Measurements from ENCODE around the gene CNST. TPM values are rescaled to one million over a fixed set of nuclear protein-coding genes. Genes with fewer than 3 reads are reported as not detected.
A peak's percentile ranks its signal among the peaks of the same experiment; 100 is the strongest.

Gene CNST
- total and polyA plus RNA-seq, 2 of the 13 experiments (the other 11 are each of a cell fraction or from before 2014, with no cell fraction given): 6.3 to 12.4 TPM

- TF ChIP-seq CBX2 (IDR thresholded peaks at IDR 0.05; ENCODE audit: low read depth, low read length): no peak
- no peak for TF ChIP-seq CBX2 (CRISPR knock-in tag; IDR thresholded peaks at IDR 0.05; ENCODE audit: low read depth)
- TF ChIP-seq RFX3 (CRISPR knock-in tag; IDR thresholded peaks at IDR 0.05): no peak
- TF ChIP-seq HDAC2 (CRISPR knock-in tag; IDR thresholded peaks at IDR 0.05): peak; percentile 54; the same call in 1 of the 2 replicates
- no peak for TF ChIP-seq EZH2 (conservative IDR thresholded peaks at IDR 0.05; ENCODE audit: low read depth, low read length)
- peak; percentile 17; the same call in 1 of the 2 replicates for TF ChIP-seq HNF4G (IDR thresholded peaks at IDR 0.05; ENCODE audit: borderline replicate concordance, low read depth, low read length)
- TF ChIP-seq HNF4G (CRISPR knock-in tag; IDR thresholded peaks at IDR 0.05; ENCODE audit: borderline replicate concordance, low read depth): no peak
- TF ChIP-seq, protein P1, sequence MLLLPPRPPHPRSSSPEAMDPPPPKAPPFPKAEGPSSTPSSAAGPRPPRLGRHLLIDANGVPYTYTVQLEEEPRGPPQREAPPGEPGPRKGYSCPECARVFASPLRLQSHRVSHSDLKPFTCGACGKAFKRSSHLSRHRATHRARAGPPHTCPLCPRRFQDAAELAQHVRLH (CRISPR knock-in tag; IDR thresholded peaks at IDR 0.05; ENCODE audit: borderline replicate concordance, low read depth): peak; percentile 57; the same call in 1 of the 2 replicates
- TF ChIP-seq, protein P2, sequence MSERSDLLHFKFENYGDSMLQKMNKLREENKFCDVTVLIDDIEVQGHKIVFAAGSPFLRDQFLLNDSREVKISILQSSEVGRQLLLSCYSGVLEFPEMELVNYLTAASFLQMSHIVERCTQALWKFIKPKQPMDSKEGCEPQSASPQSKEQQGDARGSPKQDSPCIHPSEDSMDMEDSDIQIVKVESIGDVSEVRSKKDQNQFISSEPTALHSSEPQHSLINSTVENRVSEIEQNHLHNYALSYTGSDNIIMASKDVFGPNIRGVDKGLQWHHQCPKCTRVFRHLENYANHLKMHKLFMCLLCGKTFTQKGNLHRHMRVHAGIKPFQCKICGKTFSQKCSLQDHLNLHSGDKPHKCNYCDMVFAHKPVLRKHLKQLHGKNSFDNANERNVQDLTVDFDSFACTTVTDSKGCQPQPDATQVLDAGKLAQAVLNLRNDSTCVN (CRISPR knock-in tag; IDR thresholded peaks at IDR 0.05; ENCODE audit: borderline replicate concordance): no peak
- no peak for TF ChIP-seq ATF7-NPFF (CRISPR knock-in tag; IDR thresholded peaks at IDR 0.05; ENCODE audit: low read depth)
- no peak for TF ChIP-seq RAD21 (CRISPR knock-in tag; IDR thresholded peaks at IDR 0.05)
- no peak for TF ChIP-seq SOX13 (IDR thresholded peaks at IDR 0.05)
- TF ChIP-seq SOX13 (CRISPR knock-in tag; conservative IDR thresholded peaks at IDR 0.05 in 1 of 2, IDR thresholded peaks at IDR 0.05 in 1 of 2): 0 out of 4 replicates have a peak, but pooled peaks of 1 of the 2 experiments have one; percentile 15
- TF ChIP-seq REL (CRISPR knock-in tag; conservative IDR thresholded peaks at IDR 0.05): no peak
- no peak for TF ChIP-seq GLMP (CRISPR knock-in tag; IDR thresholded peaks at IDR 0.05; ENCODE audit: borderline replicate concordance)
- no peak for TF ChIP-seq ZNF792 (CRISPR knock-in tag; IDR thresholded peaks at IDR 0.05)
- TF ChIP-seq GATAD2A (CRISPR knock-in tag; IDR thresholded peaks at IDR 0.05): peak; percentile 50
- no peak for TF ChIP-seq RARG (CRISPR knock-in tag; IDR thresholded peaks at IDR 0.05; ENCODE audit: low read depth)
- TF ChIP-seq, protein P3, sequence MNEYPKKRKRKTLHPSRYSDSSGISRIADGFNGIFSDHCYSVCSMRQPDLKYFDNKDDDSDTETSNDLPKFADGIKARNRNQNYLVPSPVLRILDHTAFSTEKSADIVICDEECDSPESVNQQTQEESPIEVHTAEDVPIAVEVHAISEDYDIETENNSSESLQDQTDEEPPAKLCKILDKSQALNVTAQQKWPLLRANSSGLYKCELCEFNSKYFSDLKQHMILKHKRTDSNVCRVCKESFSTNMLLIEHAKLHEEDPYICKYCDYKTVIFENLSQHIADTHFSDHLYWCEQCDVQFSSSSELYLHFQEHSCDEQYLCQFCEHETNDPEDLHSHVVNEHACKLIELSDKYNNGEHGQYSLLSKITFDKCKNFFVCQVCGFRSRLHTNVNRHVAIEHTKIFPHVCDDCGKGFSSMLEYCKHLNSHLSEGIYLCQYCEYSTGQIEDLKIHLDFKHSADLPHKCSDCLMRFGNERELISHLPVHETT (CRISPR knock-in tag; conservative IDR thresholded peaks at IDR 0.05): no peak
- TF ChIP-seq KDM4B (CRISPR knock-in tag; IDR thresholded peaks at IDR 0.05): no peak
- TF ChIP-seq ZBTB21 (CRISPR knock-in tag; IDR thresholded peaks at IDR 0.05): no peak
- TF ChIP-seq, protein P4, sequence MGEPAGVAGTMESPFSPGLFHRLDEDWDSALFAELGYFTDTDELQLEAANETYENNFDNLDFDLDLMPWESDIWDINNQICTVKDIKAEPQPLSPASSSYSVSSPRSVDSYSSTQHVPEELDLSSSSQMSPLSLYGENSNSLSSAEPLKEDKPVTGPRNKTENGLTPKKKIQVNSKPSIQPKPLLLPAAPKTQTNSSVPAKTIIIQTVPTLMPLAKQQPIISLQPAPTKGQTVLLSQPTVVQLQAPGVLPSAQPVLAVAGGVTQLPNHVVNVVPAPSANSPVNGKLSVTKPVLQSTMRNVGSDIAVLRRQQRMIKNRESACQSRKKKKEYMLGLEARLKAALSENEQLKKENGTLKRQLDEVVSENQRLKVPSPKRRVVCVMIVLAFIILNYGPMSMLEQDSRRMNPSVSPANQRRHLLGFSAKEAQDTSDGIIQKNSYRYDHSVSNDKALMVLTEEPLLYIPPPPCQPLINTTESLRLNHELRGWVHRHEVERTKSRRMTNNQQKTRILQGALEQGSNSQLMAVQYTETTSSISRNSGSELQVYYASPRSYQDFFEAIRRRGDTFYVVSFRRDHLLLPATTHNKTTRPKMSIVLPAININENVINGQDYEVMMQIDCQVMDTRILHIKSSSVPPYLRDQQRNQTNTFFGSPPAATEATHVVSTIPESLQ (CRISPR knock-in tag; conservative IDR thresholded peaks at IDR 0.05): no peak
- peak; percentile 58; the same call in 1 of the 2 replicates for TF ChIP-seq HNF4A (CRISPR knock-in tag; IDR thresholded peaks at IDR 0.05)
- TF ChIP-seq ZNF7 (CRISPR knock-in tag; IDR thresholded peaks at IDR 0.05): no peak
- TF ChIP-seq NR2F6 (IDR thresholded peaks at IDR 0.05): no peak
- TF ChIP-seq NR2F6 (CRISPR knock-in tag; IDR thresholded peaks at IDR 0.05): peak; percentile 23; the same call in 1 of the 2 replicates
- TF ChIP-seq TEAD3 (CRISPR knock-in tag; optimal IDR thresholded peaks at IDR 0.05; ENCODE audit: borderline replicate concordance): peak; percentile 9
- no peak for TF ChIP-seq KAT7 (CRISPR knock-in tag; IDR thresholded peaks at IDR 0.05; ENCODE audit: borderline replicate concordance)
- no peak for TF ChIP-seq ZNF30 (CRISPR knock-in tag; IDR thresholded peaks at IDR 0.05)
Measured at GRCh38 chr1:246711548-246712003, 145.3 kb downstream of the CNST start (continued).

Measured in HepG2 (cell line).